ENCODE results near the gene ABHD4. TPM values are rescaled to one million over a fixed set of nuclear protein-coding genes. Genes with fewer than 3 reads are reported as not detected.

ABHD4 gene
- total and polyA plus RNA-seq, 2 donors (not counting 1 experiment from before 2014, with no cell fraction given), result 10.5 to 22.7 TPM

DNA sequence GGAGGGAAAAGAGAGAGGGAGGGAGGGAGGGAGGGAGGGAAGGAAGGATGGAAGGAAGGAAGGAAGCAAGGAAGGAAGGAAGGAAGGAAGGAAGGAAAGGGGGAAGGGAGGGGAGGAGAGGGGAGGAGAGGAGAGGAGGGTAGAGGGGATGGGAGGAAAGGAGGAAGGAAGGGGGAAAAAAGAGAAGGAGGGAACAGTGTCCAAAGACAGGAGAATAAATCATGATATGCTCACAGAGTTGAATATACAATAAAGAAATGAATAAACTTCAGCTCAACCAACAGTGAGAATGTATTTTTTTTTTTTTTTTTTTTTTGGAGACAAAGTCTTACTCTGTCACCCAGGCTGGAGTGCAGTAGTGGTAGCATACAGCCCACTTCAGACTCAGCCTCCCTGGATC, 42.1 kb downstream of the ABHD4 start:
- DNase-seq, result no peak

DNA sequence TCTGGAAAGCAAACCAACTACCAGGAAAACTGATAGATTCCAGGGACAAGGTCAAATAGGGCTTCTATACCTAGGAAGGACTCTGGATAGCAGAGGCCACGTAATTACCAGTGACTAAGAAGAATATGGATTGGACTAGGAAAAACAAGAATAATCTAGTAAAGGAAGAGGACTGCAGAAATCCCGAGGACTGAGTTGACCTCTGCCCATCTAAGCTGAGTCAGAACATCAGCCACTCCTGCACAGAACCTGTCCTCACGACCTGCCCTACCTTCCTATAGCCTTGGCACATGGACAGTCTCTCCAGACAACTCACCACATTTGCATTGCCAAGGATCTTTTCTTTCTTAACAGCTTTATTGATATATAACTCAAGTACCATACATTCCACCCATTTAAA, 43.7 kb downstream of the ABHD4 start:
- H3K4me3 Mint-ChIP-seq, result no peak overlapping the region
- H3K27me3 ChIP-seq (replicated peaks in 1 of 4; ENCODE audit: control extremely low read depth in 1 of 4, control insufficient read depth in 3 of 4, insufficient read depth in 4 of 4, low read length in 3 of 4), result peaks cover 0 to 2% (median 0%) of the 10 kb centered on the region in 4 experiments
- no peaks in the 10 kb centered on the region for H3K36me3 ChIP-seq (replicated peaks in 1 of 2; ENCODE audit: control extremely low read depth in 1 of 2, control insufficient read depth in 1 of 2, extremely low read depth in 1 of 2, insufficient read depth in 2 of 2, low read length in 1 of 2)
- H4K20me1 ChIP-seq (ENCODE audit: control insufficient read depth, insufficient read depth, low read length, poor library complexity, severe bottlenecking), result no peaks in the 10 kb centered on the region
- intact Hi-C loops (cut with micrococcal nuclease), result no loop called here
- ATAC-seq (ENCODE audit: low read depth), result no peak
- no peaks in the 10 kb centered on the region for H3K4me1 Mint-ChIP-seq
- no peak overlapping the region for H3K9ac ChIP-seq (ENCODE audit: low read length)
- H3K79me2 ChIP-seq (ENCODE audit: control insufficient read depth, insufficient read depth, low read length), result no peaks in the 10 kb centered on the region
- peaks cover 6% of the 10 kb centered on the region for H3K27me3 Mint-ChIP-seq
- no peak overlapping the region for H3K27ac ChIP-seq (ENCODE audit: low read length in 2 of 2)
- POLR2A ChIA-PET, result no interaction called here
- 66% methylated on average over 2 of the region's 3 CpGs for whole genome bisulfite sequencing (ENCODE audit: insufficient coverage)
- H3K4me3 ChIP-seq (ENCODE audit: control extremely low read depth in 1 of 5, extremely low read depth in 1 of 5, insufficient read depth in 1 of 5, low read depth in 2 of 5, low read length in 4 of 5), result no peak overlapping the region
- H3K4me1 ChIP-seq (ENCODE audit: control insufficient read depth in 2 of 2, insufficient read depth in 2 of 2, low read length in 2 of 2), result no peaks in the 10 kb centered on the region
- H3K9me3 ChIP-seq (ENCODE audit: control extremely low read depth in 1 of 3, control insufficient read depth in 2 of 3, insufficient read depth in 1 of 3, low read length in 2 of 3), result no peaks in the 10 kb centered on the region
- no peak overlapping the region for H3K27ac Mint-ChIP-seq
- DNase-seq, result no peak
- no peak for TF ChIP-seq EZH2 (IDR thresholded peaks at IDR 0.05; ENCODE audit: borderline replicate concordance, insufficient read depth, low read depth, low read length, poor library complexity, severe bottlenecking)
- TF ChIP-seq, protein P1, sequence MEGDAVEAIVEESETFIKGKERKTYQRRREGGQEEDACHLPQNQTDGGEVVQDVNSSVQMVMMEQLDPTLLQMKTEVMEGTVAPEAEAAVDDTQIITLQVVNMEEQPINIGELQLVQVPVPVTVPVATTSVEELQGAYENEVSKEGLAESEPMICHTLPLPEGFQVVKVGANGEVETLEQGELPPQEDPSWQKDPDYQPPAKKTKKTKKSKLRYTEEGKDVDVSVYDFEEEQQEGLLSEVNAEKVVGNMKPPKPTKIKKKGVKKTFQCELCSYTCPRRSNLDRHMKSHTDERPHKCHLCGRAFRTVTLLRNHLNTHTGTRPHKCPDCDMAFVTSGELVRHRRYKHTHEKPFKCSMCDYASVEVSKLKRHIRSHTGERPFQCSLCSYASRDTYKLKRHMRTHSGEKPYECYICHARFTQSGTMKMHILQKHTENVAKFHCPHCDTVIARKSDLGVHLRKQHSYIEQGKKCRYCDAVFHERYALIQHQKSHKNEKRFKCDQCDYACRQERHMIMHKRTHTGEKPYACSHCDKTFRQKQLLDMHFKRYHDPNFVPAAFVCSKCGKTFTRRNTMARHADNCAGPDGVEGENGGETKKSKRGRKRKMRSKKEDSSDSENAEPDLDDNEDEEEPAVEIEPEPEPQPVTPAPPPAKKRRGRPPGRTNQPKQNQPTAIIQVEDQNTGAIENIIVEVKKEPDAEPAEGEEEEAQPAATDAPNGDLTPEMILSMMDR (IDR thresholded peaks at IDR 0.05), result no peak
- no peak overlapping the region for H3K4me2 ChIP-seq (replicated peaks; ENCODE audit: low read depth, low read length, poor library complexity, severe bottlenecking)
- H3K9me3 Mint-ChIP-seq (ENCODE audit: insufficient read depth), result no peaks in the 10 kb centered on the region
- no peak overlapping the region for H2AFZ ChIP-seq (ENCODE audit: insufficient read depth, low read depth, low read length, poor library complexity, severe bottlenecking)
- CTCF ChIA-PET, result interaction anchor here (0.6 to 1.9 kb wide), 3 partner anchors 16 to 322 kb away, joined by 3 to 5 read pairs (median 3); no protein-coding TSS in a partner anchor

More for the DNA sequence above, 42.1 kb downstream of the ABHD4 start:
- H3K27ac ChIP-seq (ENCODE audit: low read length in 2 of 2), result no peak overlapping the region
- Mint-ChIP-seq H3K9me3 (ENCODE audit: insufficient read depth) (no peaks in the 10 kb centered on the region), H3K4me1 (no peaks in the 10 kb centered on the region), H3K27ac (no peak overlapping the region), H3K4me3 (no peak overlapping the region), H3K27me3 (peaks cover 9% of the 10 kb centered on the region)
- ChIA-PET CTCF (interaction anchor here (1.9 kb wide), 1 partner anchor 320 kb away, joined by 5 read pairs; no protein-coding TSS in a partner anchor), POLR2A (no interaction called here)
- H3K36me3 ChIP-seq (replicated peaks in 1 of 2; ENCODE audit: control extremely low read depth in 1 of 2, control insufficient read depth in 1 of 2, extremely low read depth in 1 of 2, insufficient read depth in 2 of 2, low read length in 1 of 2), result no peaks in the 10 kb centered on the region
- H3K27me3 ChIP-seq (replicated peaks in 1 of 4; ENCODE audit: control extremely low read depth in 1 of 4, control insufficient read depth in 3 of 4, insufficient read depth in 4 of 4, low read length in 3 of 4), result peaks cover 0 to 2% (median 0%) of the 10 kb centered on the region in 4 experiments
- no peak overlapping the region for H3K4me3 ChIP-seq (ENCODE audit: control extremely low read depth in 1 of 5, extremely low read depth in 1 of 5, insufficient read depth in 1 of 5, low read depth in 2 of 5, low read length in 4 of 5)
- TF ChIP-seq, protein P1 (IDR thresholded peaks at IDR 0.05), result no peak
- TF ChIP-seq EZH2 (IDR thresholded peaks at IDR 0.05; ENCODE audit: borderline replicate concordance, insufficient read depth, low read depth, low read length, poor library complexity, severe bottlenecking), result no peak
- H2AFZ ChIP-seq (ENCODE audit: insufficient read depth, low read depth, low read length, poor library complexity, severe bottlenecking), result no peak overlapping the region
- H4K20me1 ChIP-seq (ENCODE audit: control insufficient read depth, insufficient read depth, low read length, poor library complexity, severe bottlenecking), result no peaks in the 10 kb centered on the region
- H3K4me1 ChIP-seq (ENCODE audit: control insufficient read depth in 2 of 2, insufficient read depth in 2 of 2, low read length in 2 of 2), result no peaks in the 10 kb centered on the region
- intact Hi-C loops (cut with micrococcal nuclease), result no loop called here
- no peaks in the 10 kb centered on the region for H3K9me3 ChIP-seq (ENCODE audit: control extremely low read depth in 1 of 3, control insufficient read depth in 2 of 3, insufficient read depth in 1 of 3, low read length in 2 of 3)
- H3K79me2 ChIP-seq (ENCODE audit: control insufficient read depth, insufficient read depth, low read length), result no peaks in the 10 kb centered on the region
- no peak overlapping the region for H3K4me2 ChIP-seq (replicated peaks; ENCODE audit: low read depth, low read length, poor library complexity, severe bottlenecking)
- H3K9ac ChIP-seq (ENCODE audit: low read length), result no peak overlapping the region
- ATAC-seq (ENCODE audit: low read depth), result no peak

All from B cell (primary cell).